HEK293T (cell line): Measurements from ENCODE around the gene MED12L.

Source experiments
- BHLHE40 ChIP-seq: fragments of 450-650 bp; IDR thresholded peaks from 2 replicates; pipeline ENCODE4 v1.6.1; 2016; ENCODE audit warnings: mild to moderate bottlenecking, moderate library complexity, borderline replicate concordance
- CTBP1 ChIP-seq: fragments of 450-650 bp; IDR thresholded peaks from 2 replicates; pipeline ENCODE4 v1.6.1; 2016; ENCODE audit warnings: borderline replicate concordance
- ELF4 ChIP-seq: fragments of 450-650 bp; IDR thresholded peaks from 2 replicates; pipeline ENCODE4 v1.6.1; 2017; ENCODE audit warnings: antibody characterized with exemption
- FOXA1 ChIP-seq: fragments of 450-650 bp; IDR thresholded peaks from 2 replicates; pipeline ENCODE4 v1.6.1; 2016; ENCODE audit warnings: mild to moderate bottlenecking
- FOXM1 ChIP-seq: fragments of 450-650 bp; IDR thresholded peaks from 2 replicates; pipeline ENCODE4 v1.6.1; 2017; ENCODE audit warnings: mild to moderate bottlenecking, borderline replicate concordance
- L3MBTL2 ChIP-seq: fragments of 450-650 bp; conservative IDR thresholded peaks from 2 replicates; pipeline ENCODE4 v1.6.1; 2016; ENCODE audit warnings: mild to moderate bottlenecking
- NFRKB ChIP-seq: fragments of 450-650 bp; IDR thresholded peaks from 2 replicates; pipeline ENCODE4 v1.6.1; 2016; ENCODE audit warnings: mild to moderate bottlenecking, moderate library complexity
- PKNOX1 ChIP-seq: fragments of 450-650 bp; IDR thresholded peaks from 2 replicates; pipeline ENCODE4 v1.6.1; 2016
- SP1 ChIP-seq: fragments of 450-650 bp; IDR thresholded peaks from 2 replicates; pipeline ENCODE4 v1.6.1; 2017
- SUZ12 ChIP-seq: fragments of 450-650 bp; IDR thresholded peaks from 2 replicates; pipeline ENCODE4 v1.6.1; 2016; ENCODE audit warnings: mild to moderate bottlenecking
- TARDBP ChIP-seq: fragments of 450-650 bp; IDR thresholded peaks from 2 replicates; pipeline ENCODE4 v1.6.1; 2016
- ZNF384 ChIP-seq: fragments of 450-650 bp; IDR thresholded peaks from 2 replicates; pipeline ENCODE4 v1.6.1; 2016

GRCh38 chr3:151305060-151305774 is 219.8 kb downstream of the MED12L start:
- TF ChIP-seq ELF4 (no peak), BHLHE40 (no peak), FOXM1 (no peak), SP1 (no peak), CTBP1 (no peak), L3MBTL2 (no peak), SUZ12 (no peak), TARDBP (no peak), PKNOX1 (no peak), ZNF384 (no peak), NFRKB (no peak), FOXA1 (no peak)
